Suprapubic skin (tissue), 4 donors: Measurements from ENCODE around the gene CNOT6L. TPM values are rescaled to one million over a fixed set of nuclear protein-coding genes. Genes with fewer than 3 reads are reported as not detected.
"Not testable (repeated sequence)": the region's sequence is repeated elsewhere in the genome, so short reads cannot be mapped to it uniquely, and the experiment has no call there.

Source experiments
- DNase-seq, 2 donors: peaks; one replicate each; pipeline ENCODE4 v3.0.0-alpha.2; 2019; ENCODE audit warnings: low spot score in 2 of 2
- H3K27ac ChIP-seq: fragments of 200-600 bp; sonication (generic); one replicate; pipeline ENCODE4 v1.5.1; 2019
- H3K27me3 ChIP-seq: fragments of 200-600 bp; sonication (generic); one replicate; pipeline ENCODE4 v1.5.1; 2019
- H3K36me3 ChIP-seq: fragments of 200-600 bp; sonication (generic); one replicate; pipeline ENCODE4 v1.5.1; 2019
- H3K4me1 ChIP-seq: fragments of 200-600 bp; sonication (generic); one replicate; pipeline ENCODE4 v1.5.1; 2019
- H3K4me3 ChIP-seq: fragments of 200-600 bp; sonication (generic); one replicate; pipeline ENCODE4 v1.5.1; 2019; ENCODE audit warnings: mild to moderate bottlenecking
- H3K9me3 ChIP-seq: fragments of 200-600 bp; sonication (generic); one replicate; pipeline ENCODE4 v1.5.1; 2019
- EP300 ChIP-seq: sonication (generic); formaldehyde crosslinking; IDR thresholded peaks from one replicate; pipeline ENCODE4 v1.6.1; 2017; ENCODE audit warnings: antibody characterized with exemption
- POLR2A ChIP-seq, 2 donors: fragments of 450-650 bp; IDR thresholded peaks; one replicate each; pipeline ENCODE4 v1.6.1; 2017; ENCODE audit warnings: antibody characterized with exemption in 2 of 2, mild to moderate bottlenecking in 2 of 2, moderate library complexity in 2 of 2
- POLR2AphosphoS5 ChIP-seq, 3 donors: sonication (generic); formaldehyde crosslinking; IDR thresholded peaks; one replicate each; pipeline ENCODE4 v1.6.1; 2017; ENCODE audit warnings: antibody characterized with exemption in 3 of 3
- WGBS: methylation state at CpG from one replicate; pipeline ENCODE4 v1.1.5; 2018; 5-methylcytosine and 5-hydroxymethylcytosine counted together
- total RNA-seq, 4 donors: library from RNA; depleted of rRNA; stranded (reverse); fragments of >200 nt; gene quantifications; one replicate each; pipeline ENCODE4 v1.1.0, GENCODE V29; 2016
- TF ChIP-seq, protein P1 (sequence below), 2 donors: fragments of 200-600 bp in 1 of 2; fragments of 450-650 bp in 1 of 2; sonication (generic) in 1 of 2; IDR thresholded peaks; one replicate each; pipeline ENCODE4 v1.5.1; 2016 to 2019; ENCODE audit warnings: antibody characterized with exemption in 2 of 2, mild to moderate bottlenecking in 1 of 2, moderate library complexity in 1 of 2

Gene CNOT6L
- total RNA-seq, 4 donors from 2014 or later = 21.3 to 45.8 (median 39.6) TPM

DNA sequence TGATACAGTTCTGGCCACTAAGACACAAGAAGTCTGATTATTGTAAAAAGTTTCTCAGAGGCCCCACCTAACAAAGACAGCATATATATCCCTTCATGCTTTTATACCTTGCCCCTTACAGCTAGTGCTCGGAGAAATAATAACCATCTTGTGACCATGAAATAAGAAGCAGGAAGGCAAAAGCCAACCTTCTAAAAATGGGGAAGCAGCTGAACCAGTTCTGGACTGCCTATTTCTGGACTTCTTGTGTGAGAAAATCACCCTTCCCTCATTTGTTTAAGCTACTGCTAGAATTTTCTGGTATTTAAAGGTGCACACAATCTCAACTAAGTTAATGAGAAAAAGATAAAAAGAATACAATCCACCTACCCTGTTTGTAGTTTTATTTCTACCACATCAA is 87.5 kb downstream of the CNOT6L start:
- WGBS = 80% methylated on average over 1 of the region's 1 CpG
- H3K4me3 ChIP-seq = no peak overlapping the region

DNA sequence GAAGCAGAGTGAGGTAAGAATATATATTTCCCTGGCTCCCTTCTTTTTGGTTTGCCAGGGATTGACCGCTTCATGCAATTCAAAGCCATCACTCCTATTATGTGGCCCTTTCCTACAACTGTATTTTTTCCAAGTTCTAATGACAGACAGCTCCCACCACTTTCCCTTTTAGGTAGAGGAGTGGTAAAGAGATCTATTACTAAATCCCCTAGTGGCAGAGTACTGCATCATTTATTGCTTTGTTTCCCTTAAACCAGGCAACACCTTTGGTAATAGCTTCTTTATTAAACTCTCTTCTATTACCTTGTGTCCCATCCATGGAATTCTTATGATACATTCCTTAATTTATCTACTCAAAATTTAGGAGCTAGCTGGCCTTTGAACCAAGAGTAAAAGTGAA is 90.7 kb downstream of the CNOT6L start:
- Histone ChIP-seq H3K27ac (no peak overlapping the region), H3K4me1 (no peaks in the 10 kb centered on the region), H3K4me3 (no peak overlapping the region), H3K27me3 (no peaks in the 10 kb centered on the region), H3K36me3 (peaks cover 72% of the 10 kb centered on the region), H3K9me3 (no peaks in the 10 kb centered on the region)
- no peak for DNase-seq
- WGBS = 100% methylated on average over 1 of the region's 1 CpG
- TF ChIP-seq EP300 = no peak
- TF ChIP-seq, protein P1, sequence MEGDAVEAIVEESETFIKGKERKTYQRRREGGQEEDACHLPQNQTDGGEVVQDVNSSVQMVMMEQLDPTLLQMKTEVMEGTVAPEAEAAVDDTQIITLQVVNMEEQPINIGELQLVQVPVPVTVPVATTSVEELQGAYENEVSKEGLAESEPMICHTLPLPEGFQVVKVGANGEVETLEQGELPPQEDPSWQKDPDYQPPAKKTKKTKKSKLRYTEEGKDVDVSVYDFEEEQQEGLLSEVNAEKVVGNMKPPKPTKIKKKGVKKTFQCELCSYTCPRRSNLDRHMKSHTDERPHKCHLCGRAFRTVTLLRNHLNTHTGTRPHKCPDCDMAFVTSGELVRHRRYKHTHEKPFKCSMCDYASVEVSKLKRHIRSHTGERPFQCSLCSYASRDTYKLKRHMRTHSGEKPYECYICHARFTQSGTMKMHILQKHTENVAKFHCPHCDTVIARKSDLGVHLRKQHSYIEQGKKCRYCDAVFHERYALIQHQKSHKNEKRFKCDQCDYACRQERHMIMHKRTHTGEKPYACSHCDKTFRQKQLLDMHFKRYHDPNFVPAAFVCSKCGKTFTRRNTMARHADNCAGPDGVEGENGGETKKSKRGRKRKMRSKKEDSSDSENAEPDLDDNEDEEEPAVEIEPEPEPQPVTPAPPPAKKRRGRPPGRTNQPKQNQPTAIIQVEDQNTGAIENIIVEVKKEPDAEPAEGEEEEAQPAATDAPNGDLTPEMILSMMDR (IDR thresholded peaks at IDR 0.05) = no peak
- no peak for TF ChIP-seq POLR2AphosphoS5 (IDR thresholded peaks at IDR 0.05)
- TF ChIP-seq POLR2A (IDR thresholded peaks at IDR 0.05) = no peak

More for the DNA sequence above, 87.5 kb downstream of the CNOT6L start:
- DNase-seq = no peak
- no peaks in the 10 kb centered on the region for H3K27me3 ChIP-seq
- TF ChIP-seq POLR2AphosphoS5 (IDR thresholded peaks at IDR 0.05) (no peak), POLR2A (IDR thresholded peaks at IDR 0.05) (no peak), EP300 (no peak)
- TF ChIP-seq, protein P1 (IDR thresholded peaks at IDR 0.05) = no peak
- no peaks in the 10 kb centered on the region for H3K4me1 ChIP-seq
- peaks cover 48% of the 10 kb centered on the region for H3K36me3 ChIP-seq
- H3K27ac ChIP-seq = no peak overlapping the region
- H3K9me3 ChIP-seq = no peaks in the 10 kb centered on the region

DNA sequence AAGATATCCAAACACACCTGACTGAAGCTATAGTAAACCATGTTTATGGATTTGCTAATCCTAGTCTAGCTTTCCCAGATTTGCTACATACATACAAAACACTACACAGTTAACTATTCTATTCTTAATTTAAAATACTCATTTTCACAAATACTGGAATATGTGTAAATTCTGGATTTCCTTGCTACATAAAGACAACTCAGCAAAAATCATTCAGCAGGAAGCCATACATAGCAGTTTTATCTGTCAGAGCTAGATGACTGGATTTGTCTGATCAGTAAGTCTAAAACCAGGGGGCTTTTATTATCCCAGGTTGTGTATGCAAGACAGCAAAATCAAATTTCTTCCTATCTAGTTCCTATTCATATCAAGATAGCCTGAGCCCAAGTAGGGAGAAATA is 98.1 kb downstream of the CNOT6L start:
- Histone ChIP-seq H3K27me3 (no peaks in the 10 kb centered on the region), H3K4me1 (no peaks in the 10 kb centered on the region), H3K4me3 (no peak overlapping the region), H3K36me3 (peaks cover 27% of the 10 kb centered on the region), H3K27ac (no peak overlapping the region), H3K9me3 (no peaks in the 10 kb centered on the region)
- TF ChIP-seq EP300 = no peak
- TF ChIP-seq, protein P1 (IDR thresholded peaks at IDR 0.05) = no peak
- no peak for TF ChIP-seq POLR2A (IDR thresholded peaks at IDR 0.05)
- TF ChIP-seq POLR2AphosphoS5 (IDR thresholded peaks at IDR 0.05) = no peak
- no peak for DNase-seq

DNA sequence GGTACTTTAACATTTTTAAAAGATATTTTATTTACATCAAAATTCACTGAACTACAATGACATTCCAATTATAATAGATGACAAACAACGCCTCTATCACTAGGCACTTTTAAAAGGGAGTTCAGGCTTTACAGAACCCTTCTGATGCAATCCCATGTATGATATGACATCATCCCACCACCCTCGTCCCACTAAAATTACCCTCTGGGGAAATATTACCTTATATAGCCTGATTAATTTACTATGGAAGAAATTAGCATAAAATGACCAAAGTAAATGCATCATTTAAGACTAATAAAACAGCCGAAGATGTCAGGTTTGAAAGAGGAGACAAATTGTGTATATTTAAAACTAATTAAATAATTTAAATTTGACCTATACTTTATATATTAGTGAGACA is 100.7 kb downstream of the CNOT6L start:
- H3K4me1 ChIP-seq, H3K9me3 ChIP-seq, H3K27me3 ChIP-seq, H3K4me3 ChIP-seq, DNase-seq, H3K36me3 ChIP-seq, H3K27ac ChIP-seq: not testable (repeated sequence)
- 78% methylated on average over 3 of the region's 3 CpGs for WGBS

DNA sequence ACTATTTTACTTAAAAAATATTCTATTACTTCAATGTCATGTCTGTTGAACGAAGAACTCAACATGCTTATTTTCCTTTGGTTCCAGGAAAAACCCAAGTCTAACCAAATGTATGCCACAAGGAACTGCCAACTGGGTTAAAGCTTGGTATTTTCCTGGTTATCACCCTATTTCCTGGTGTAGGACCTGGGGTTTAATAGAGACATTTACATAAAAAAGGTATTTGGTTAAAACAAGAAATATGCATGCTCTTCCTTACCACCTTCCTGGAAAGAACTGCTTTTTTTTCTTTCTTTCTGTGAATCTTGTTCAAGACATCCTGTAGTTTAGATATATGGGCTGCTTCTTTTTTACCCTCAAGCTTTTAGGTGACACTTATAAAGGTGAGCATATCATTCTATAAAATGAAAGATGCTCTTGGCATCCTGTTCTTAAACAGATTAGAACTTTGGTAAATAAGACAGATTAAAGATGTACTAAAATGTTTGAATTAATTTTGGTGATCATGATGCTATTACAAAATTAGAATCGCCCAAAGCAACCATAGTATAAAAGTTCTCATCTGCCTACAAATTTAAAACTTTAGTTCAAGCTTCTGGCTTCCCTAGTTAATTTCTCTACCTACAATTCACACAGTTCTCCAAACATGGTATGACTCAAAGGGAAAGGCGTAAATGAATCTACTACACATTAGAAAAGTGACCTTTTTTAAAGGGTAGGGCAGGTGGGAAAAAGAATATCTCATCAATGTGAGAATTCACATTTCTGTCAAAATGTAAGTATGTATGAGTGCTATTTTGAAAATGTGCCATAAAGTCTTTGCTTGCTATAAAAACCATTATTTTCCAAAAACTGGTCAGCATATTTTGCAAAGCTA is 103.5 kb downstream of the CNOT6L start:
- H3K36me3 ChIP-seq = peaks cover 4% of the 10 kb centered on the region
- no peak for TF ChIP-seq POLR2A (IDR thresholded peaks at IDR 0.05)
- TF ChIP-seq EP300 = no peak
- no peak for TF ChIP-seq POLR2AphosphoS5 (IDR thresholded peaks at IDR 0.05)
- TF ChIP-seq, protein P1 (IDR thresholded peaks at IDR 0.05) = no peak
- no peak overlapping the region for H3K4me3 ChIP-seq
- no peaks in the 10 kb centered on the region for H3K4me1 ChIP-seq
- 96% methylated on average over 3 of the region's 3 CpGs for WGBS
- H3K27ac ChIP-seq = no peak overlapping the region
- H3K27me3 ChIP-seq = no peaks in the 10 kb centered on the region
- no peaks in the 10 kb centered on the region for H3K9me3 ChIP-seq
- no peak for DNase-seq
